Measurements from ENCODE around the gene CD247. TPM values are rescaled to one million over a fixed set of nuclear protein-coding genes. Genes with fewer than 3 reads are reported as not detected.

The CD247 gene
- total RNA-seq, 1 donor from 2014 or later: 0.58 TPM

GRCh38 chr1:167520711-167521206 is 2.4 kb upstream of the CD247 start:
- TF ChIP-seq CTCF (conservative IDR thresholded peaks at IDR 0.05): no peak
- H3K36me3 Mint-ChIP-seq: no peaks in the 10 kb centered on the region
- no peak overlapping the region for H3K27ac Mint-ChIP-seq
- H3K4me1 Mint-ChIP-seq (ENCODE audit: unreplicated experiment): no peaks in the 10 kb centered on the region
- no peak for DNase-seq (ENCODE audit: extremely low spot score, unreplicated experiment)
- H3K27me3 Mint-ChIP-seq: peaks cover 4% of the 10 kb centered on the region
- peaks cover 3% of the 10 kb centered on the region for H3K9me3 Mint-ChIP-seq
- H3K4me3 Mint-ChIP-seq: no peak overlapping the region

DNA sequence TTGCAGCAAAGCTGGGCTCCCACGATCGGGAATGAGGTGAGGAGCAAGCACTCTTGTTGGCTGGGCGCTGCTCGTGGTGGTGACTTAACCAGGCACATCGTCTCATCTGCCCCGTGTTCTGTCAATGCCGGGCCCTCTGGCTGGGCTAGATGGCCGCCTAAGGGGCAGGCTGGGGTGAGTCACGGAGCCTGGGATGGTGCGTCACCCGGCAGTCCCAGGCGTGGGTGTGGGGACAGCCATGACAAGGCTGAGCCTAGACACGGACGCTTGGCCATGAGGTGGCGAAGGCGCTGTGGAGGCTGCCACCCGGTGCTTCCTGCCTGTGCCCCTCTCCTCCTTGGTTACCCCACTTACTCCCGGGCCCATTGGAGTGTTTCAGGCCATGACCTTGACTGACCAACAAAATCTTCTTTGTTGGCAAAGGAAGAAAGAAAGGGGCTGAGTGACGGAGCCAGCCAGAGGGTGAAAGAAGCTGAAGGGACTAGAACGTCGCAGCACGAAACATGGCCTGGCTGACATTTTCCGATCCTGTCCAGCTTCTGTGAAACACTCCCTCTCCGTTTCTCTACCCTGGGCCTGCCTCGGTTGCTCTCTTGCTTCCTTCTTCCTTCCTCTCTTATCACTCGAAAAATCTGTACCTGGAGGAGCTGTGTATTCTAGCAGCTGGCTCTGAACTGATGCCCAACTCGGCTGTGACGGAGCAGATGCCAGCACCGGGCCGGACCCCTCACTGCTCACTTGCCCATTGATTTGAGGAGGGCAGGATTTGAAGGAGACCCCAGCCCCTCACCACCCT is 596 bp downstream of the CD247 start:
- Mint-ChIP-seq H3K9me3 (peaks cover 3% of the 10 kb centered on the region), H3K27me3 (peaks cover 4% of the 10 kb centered on the region), H3K4me3 (no peak overlapping the region), H3K4me1 (ENCODE audit: unreplicated experiment) (no peaks in the 10 kb centered on the region), H3K27ac (no peak overlapping the region), H3K36me3 (no peaks in the 10 kb centered on the region)
- TF ChIP-seq CTCF (conservative IDR thresholded peaks at IDR 0.05): no peak
- DNase-seq (ENCODE audit: extremely low spot score, unreplicated experiment): no peak

GRCh38 chr1:167516404-167517388 is 1.6 kb downstream of the CD247 start:
- Mint-ChIP-seq H3K36me3 (no peaks in the 10 kb centered on the region), H3K27me3 (peaks cover 4% of the 10 kb centered on the region), H3K4me3 (no peak overlapping the region), H3K4me1 (ENCODE audit: unreplicated experiment) (peaks cover 8% of the 10 kb centered on the region), H3K27ac (no peak overlapping the region), H3K9me3 (no peaks in the 10 kb centered on the region)
- no peak for TF ChIP-seq CTCF (conservative IDR thresholded peaks at IDR 0.05)
- DNase-seq (ENCODE audit: extremely low spot score, unreplicated experiment): no peak

DNA sequence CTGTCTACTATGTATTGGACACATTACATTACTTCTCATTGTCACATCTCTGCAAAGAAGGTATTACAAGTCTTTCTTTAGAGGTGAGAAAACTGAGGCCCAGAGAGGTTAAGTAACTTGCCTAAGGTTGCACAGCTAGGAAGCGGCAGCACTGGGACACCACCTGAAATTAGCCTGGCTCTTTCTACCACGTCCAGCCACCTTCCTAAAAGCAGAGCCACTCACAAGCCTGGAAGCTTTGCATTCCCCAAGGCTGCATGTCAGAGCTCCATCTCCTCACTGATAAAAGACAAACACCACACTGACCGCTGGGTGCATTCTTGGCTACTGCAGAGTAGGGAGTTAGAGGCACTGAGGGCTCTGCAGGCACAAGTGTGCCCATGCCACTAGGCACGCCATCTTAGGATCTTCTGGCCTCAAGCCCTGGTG is 2.4 kb downstream of the CD247 start:
- Mint-ChIP-seq H3K4me3 (no peak overlapping the region), H3K36me3 (no peaks in the 10 kb centered on the region), H3K27ac (no peak overlapping the region), H3K4me1 (ENCODE audit: unreplicated experiment) (peaks cover 8% of the 10 kb centered on the region), H3K27me3 (peaks cover 4% of the 10 kb centered on the region), H3K9me3 (no peaks in the 10 kb centered on the region)
- no peak for DNase-seq (ENCODE audit: extremely low spot score, unreplicated experiment)
- no peak for TF ChIP-seq CTCF (conservative IDR thresholded peaks at IDR 0.05)

- Mint-ChIP-seq H3K9me3 (no peaks in the 10 kb centered on the region), H3K27ac (no peak overlapping the region), H3K4me3 (no peak overlapping the region), H3K36me3 (no peaks in the 10 kb centered on the region), H3K27me3 (peaks cover 4% of the 10 kb centered on the region), H3K4me1 (ENCODE audit: unreplicated experiment) (peaks cover 8% of the 10 kb centered on the region)
- TF ChIP-seq CTCF (conservative IDR thresholded peaks at IDR 0.05): no peak
- no peak for DNase-seq (ENCODE audit: extremely low spot score, unreplicated experiment)
These were observed 2.9 kb downstream of the CD247 start for GRCh38 chr1:167515461-167515860.
